OCI-LY7 (cell line): ENCODE results near the gene USP48.

Experiments
- CTCF ChIP-seq: fragments of 200-600 bp; sonication (generic); conservative IDR thresholded peaks from 2 replicates; pipeline ENCODE4 v1.5.1; 2014; ENCODE audit warnings: mild to moderate bottlenecking, antibody characterized with exemption, low read length, moderate library complexity, mixed read lengths
- EZH2phosphoT487 ChIP-seq: fragments of 200-600 bp; sonication (generic); IDR thresholded peaks from 2 replicates; pipeline ENCODE4 v1.6.1; 2018; ENCODE audit warnings: low read depth, borderline replicate concordance, mild to moderate bottlenecking, mixed run types, antibody characterized with exemption, low read length, moderate library complexity, mixed read lengths

- TF ChIP-seq CTCF, result no peak
- TF ChIP-seq EZH2phosphoT487, result no peak
Measured at GRCh38 chr1:21671915-21672314, 111.0 kb downstream of the USP48 start.
